ENCODE measurements around the gene SFTPA2.
"Not testable (repeated sequence)": the region's sequence is repeated elsewhere in the genome, so short reads cannot be mapped to it uniquely, and the experiment has no call there.

DNA sequence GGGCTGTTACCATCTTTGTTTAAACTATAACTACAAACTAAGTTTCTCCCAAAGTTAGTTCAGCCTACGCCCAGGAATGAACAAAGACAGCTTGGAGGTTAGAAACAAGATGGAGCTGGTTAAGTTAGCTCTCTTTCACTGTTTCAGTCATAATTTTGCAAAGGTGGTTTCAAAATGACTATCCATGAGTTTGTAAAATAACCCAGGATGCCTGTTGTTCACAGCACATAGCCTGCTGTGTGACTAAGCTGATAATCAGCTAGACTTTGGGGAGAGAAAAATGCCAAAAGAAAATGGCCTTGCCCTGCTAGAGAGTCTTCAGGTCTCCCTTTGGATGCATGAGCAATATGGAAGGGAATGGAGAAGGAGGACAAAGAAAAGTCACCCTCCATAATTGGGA lies 19.3 kb downstream of the SFTPA2 start:
- TF ChIP-seq, protein P1, sequence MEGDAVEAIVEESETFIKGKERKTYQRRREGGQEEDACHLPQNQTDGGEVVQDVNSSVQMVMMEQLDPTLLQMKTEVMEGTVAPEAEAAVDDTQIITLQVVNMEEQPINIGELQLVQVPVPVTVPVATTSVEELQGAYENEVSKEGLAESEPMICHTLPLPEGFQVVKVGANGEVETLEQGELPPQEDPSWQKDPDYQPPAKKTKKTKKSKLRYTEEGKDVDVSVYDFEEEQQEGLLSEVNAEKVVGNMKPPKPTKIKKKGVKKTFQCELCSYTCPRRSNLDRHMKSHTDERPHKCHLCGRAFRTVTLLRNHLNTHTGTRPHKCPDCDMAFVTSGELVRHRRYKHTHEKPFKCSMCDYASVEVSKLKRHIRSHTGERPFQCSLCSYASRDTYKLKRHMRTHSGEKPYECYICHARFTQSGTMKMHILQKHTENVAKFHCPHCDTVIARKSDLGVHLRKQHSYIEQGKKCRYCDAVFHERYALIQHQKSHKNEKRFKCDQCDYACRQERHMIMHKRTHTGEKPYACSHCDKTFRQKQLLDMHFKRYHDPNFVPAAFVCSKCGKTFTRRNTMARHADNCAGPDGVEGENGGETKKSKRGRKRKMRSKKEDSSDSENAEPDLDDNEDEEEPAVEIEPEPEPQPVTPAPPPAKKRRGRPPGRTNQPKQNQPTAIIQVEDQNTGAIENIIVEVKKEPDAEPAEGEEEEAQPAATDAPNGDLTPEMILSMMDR (IDR thresholded peaks at IDR 0.05): not testable (repeated sequence)
- not testable (repeated sequence) for TF ChIP-seq POLR2A, POLR2AphosphoS5 (IDR thresholded peaks at IDR 0.05)

All from prostate gland (tissue), 2 donors.